Measurements from ENCODE around the gene MAPKAPK5.

- TF ChIP-seq ESRRA (CRISPR knock-in tag; IDR thresholded peaks at IDR 0.05; ENCODE audit: low read depth), result no peak
- TF ChIP-seq SMC3 (IDR thresholded peaks at IDR 0.05; ENCODE audit: low read length), result no peak
- no peak for TF ChIP-seq HNRNPH1 (optimal IDR thresholded peaks at IDR 0.05; ENCODE audit: low read depth, low read length)
- TF ChIP-seq NCOA1 (CRISPR knock-in tag; IDR thresholded peaks at IDR 0.05), result no peak
- no peak for TF ChIP-seq ZNF3 (CRISPR knock-in tag; IDR thresholded peaks at IDR 0.05)
- no peak for TF ChIP-seq KDM5B (CRISPR knock-in tag; IDR thresholded peaks at IDR 0.05; ENCODE audit: borderline replicate concordance)
- no peak for TF ChIP-seq SMARCE1 (IDR thresholded peaks at IDR 0.05; ENCODE audit: borderline replicate concordance)
- no peak for TF ChIP-seq BCLAF1 (IDR thresholded peaks at IDR 0.05)
- TF ChIP-seq ZBTB34 (CRISPR knock-in tag; IDR thresholded peaks at IDR 0.05), result no peak
- TF ChIP-seq HCFC1 (IDR thresholded peaks at IDR 0.05; ENCODE audit: low read depth, low read length), result no peak
- TF ChIP-seq POLR2AphosphoS5 (IDR thresholded peaks at IDR 0.05; ENCODE audit: low read depth, low read length), result no peak
- no peak for TF ChIP-seq MXD4 (CRISPR knock-in tag; IDR thresholded peaks at IDR 0.05)
- no peak for TF ChIP-seq ZNF407 (CRISPR knock-in tag; IDR thresholded peaks at IDR 0.05; ENCODE audit: not compliant biosample characterization)
- TF ChIP-seq POLR2A (IDR thresholded peaks at IDR 0.05; ENCODE audit: insufficient read depth in 1 of 2, low read depth in 2 of 2, low read length in 2 of 2), result no peak
Observed at GRCh38 chr12:111822886-111823285, 19.1 kb upstream of the MAPKAPK5 start.

All from HepG2 (cell line).